ENCODE results near the gene CFAP221.

DNA sequence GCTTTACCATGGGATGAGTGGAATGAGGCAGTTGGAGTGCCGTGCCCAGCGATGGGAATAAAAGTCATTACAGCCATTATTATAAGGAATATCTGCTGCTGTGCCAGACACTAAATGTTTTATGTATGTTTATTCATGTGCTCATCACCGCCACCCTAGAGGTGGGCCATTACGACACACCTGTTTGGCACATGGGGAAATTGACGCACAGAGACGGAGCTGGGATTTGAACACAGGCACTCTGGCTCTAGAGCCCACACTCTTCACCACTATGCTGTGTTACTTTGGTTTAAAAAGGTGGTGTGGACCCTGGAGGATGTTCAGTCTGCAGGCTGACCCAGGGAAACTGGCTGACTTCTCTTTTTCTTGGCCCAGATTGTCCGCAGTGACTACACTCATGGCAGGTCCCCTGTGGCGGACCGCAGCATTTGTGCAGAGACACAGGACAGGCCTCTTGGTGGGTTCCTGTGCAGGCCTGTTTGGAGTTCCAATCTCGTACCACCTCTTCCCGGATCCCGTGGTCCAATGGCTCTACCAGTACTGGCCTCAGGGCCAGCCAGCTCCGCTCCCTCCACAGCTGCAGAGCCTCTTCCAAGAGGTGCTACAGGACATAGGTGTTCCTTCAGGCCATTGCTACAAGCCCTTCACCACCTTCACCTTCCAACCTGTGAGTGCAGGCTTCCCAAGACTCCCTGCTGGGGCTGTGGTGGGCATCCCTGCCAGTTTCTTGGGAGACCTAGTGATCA, 136.4 kb downstream of the CFAP221 start:
- no peak for TF ChIP-seq CTCF (IDR thresholded peaks at IDR 0.05; ENCODE audit: insufficient read depth, low read depth, low read length)
- TF ChIP-seq EZH2 (IDR thresholded peaks at IDR 0.05; ENCODE audit: insufficient read depth, low read length): no peak

All from astrocyte (in vitro differentiated cells and primary cell).